Measurements from ENCODE around the gene CCL19.
"Not testable (repeated sequence)": the region's sequence is repeated elsewhere in the genome, so short reads cannot be mapped to it uniquely, and the experiment has no call there.

CCL19 gene

DNA sequence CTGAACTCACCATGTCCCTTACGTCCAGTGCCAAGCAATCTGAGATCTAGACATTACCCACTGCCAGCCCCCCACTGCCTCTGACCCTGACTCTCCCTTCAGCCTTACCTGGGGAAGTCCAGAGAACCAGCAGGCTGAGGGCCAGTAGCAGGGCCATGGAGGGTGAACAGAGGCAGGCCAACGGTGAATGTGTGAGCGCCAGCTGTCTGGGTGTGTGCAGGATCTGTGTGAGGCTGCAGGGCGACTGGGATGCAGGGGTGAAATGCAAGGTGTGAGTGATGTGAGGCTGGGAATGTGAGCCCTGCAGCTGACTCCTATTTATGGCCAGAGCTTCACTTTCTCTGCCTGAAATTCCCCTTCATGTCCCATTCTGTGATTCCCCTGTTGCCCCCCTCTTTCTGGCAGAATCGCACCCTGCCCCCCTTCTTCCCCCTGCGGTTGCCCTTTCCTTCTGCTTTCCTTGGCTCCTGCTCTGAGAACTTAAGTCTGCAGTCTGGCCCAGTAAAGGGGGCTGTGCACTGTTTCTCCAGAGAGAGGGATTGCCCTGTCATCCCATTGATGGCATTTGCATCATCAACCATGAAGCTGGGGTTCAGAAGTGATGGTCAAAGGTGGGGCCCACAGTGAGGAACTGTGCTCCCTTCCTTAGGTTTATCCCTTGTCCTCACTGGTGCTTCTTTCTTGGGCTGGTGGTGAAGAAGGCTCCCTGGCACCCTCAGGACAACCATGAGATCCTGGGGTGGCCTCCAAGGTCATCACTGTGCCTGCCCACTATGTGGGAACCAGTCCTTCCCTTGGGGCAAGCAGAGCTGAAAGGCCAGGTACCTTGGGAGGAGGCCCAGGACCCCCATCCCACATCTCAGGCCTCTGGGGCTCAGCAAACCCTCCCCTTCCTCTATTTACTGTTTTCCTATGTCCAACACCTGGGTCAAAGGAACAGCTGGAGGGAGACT, at the start of gene CCL19:
CCL19 (minus strand) TSS at position 294 of the 953 bp plus-strand sequence; CDS start at position 157, 137 bp downstream.
- Histone ChIP-seq H3K27me3 (ENCODE audit: insufficient read depth, insufficient read length) (no peaks in the 10 kb centered on the region), H3K4me1 (ENCODE audit: insufficient read depth, insufficient read length) (no peaks in the 10 kb centered on the region), H3K9me3 (ENCODE audit: insufficient read depth, low read length) (no peaks in the 10 kb centered on the region), H3K36me3 (ENCODE audit: insufficient read depth, insufficient read length, low read length) (no peaks in the 10 kb centered on the region), H3K9ac (ENCODE audit: insufficient read length, low read depth) (no peak within 1 kb of the TSS), H3K4me3 (ENCODE audit: insufficient read length, low read depth) (no peak within 1 kb of the TSS)
- TF ChIP-seq YY1 (IDR thresholded peaks at IDR 0.05; ENCODE audit: insufficient read depth, insufficient read length) = no peak
- no peak for TF ChIP-seq SUZ12 (IDR thresholded peaks at IDR 0.05; ENCODE audit: extremely low read depth, insufficient read depth, insufficient read length)
- TF ChIP-seq ZNF274 (IDR thresholded peaks at IDR 0.05; ENCODE audit: low read depth, low read length) = no peak
- DNase-seq (ENCODE audit: low read depth, low spot score) = no peak

DNA sequence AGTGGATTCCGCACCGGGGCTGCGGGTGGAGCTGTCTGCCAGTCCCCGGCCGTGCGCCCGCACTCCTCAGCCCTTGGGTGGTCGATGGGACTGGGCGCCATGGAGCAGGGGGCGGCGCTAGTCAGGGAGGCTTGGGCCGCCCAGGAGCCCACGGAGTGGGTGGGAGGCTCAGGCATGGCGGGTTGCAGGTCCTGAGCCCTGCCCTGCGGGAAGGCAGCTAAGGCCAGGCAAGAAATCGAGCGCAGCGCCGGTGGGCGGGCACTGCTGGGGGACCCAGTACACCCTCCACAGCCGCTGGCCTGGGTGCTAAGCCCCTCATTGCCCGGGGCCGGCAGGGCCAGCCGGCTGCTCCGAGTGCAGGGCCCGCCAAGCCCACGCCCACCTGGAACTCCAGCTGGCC, 49.1 kb upstream of the CCL19 start:
- not testable (repeated sequence) for H3K9ac ChIP-seq (ENCODE audit: insufficient read length, low read depth); H3K4me3 ChIP-seq (ENCODE audit: insufficient read length, low read depth); H3K9me3 ChIP-seq (ENCODE audit: insufficient read depth, low read length); H3K27me3 ChIP-seq (ENCODE audit: insufficient read depth, insufficient read length); H3K36me3 ChIP-seq (ENCODE audit: insufficient read depth, insufficient read length, low read length); DNase-seq (ENCODE audit: low read depth, low spot score); H3K4me1 ChIP-seq (ENCODE audit: insufficient read depth, insufficient read length)

- TF ChIP-seq YY1 (IDR thresholded peaks at IDR 0.05; ENCODE audit: insufficient read depth, insufficient read length) = no peak
- Histone ChIP-seq H3K36me3 (ENCODE audit: insufficient read depth, insufficient read length, low read length) (no peaks in the 10 kb centered on the region), H3K9ac (ENCODE audit: insufficient read length, low read depth) (no peak overlapping the region), H3K4me3 (ENCODE audit: insufficient read length, low read depth) (no peak overlapping the region), H3K9me3 (ENCODE audit: insufficient read depth, low read length) (no peaks in the 10 kb centered on the region), H3K27me3 (ENCODE audit: insufficient read depth, insufficient read length) (no peaks in the 10 kb centered on the region), H3K4me1 (ENCODE audit: insufficient read depth, insufficient read length) (no peaks in the 10 kb centered on the region)
- no peak for DNase-seq (ENCODE audit: low read depth, low spot score)
Observed at GRCh38 chr9:34737677-34738260, 46.7 kb upstream of the CCL19 start.

GRCh38 chr9:34734720-34735119, 43.6 kb upstream of the CCL19 start:
- H3K27me3 ChIP-seq (ENCODE audit: insufficient read depth, insufficient read length) = no peaks in the 10 kb centered on the region
- no peak for DNase-seq (ENCODE audit: low read depth, low spot score)

DNA sequence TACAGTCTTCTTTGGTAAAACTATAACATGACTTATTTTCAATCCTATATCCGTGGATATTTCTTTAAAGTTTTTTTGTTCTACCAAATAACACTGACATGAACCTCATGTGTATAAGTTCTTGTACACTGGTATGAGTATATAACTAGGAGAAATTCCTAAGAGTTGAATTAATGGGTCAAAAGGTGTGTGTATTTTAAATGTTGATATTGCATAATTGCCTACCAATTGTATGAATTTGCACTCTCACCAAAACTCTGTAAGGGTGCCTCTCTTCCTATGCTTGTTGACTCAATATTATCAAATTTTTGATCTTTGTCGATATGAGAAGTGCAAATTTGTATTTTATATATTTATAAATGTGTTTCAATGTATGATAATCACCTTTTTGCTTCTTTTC, 41.8 kb upstream of the CCL19 start:
- H3K27me3 ChIP-seq (ENCODE audit: insufficient read depth, insufficient read length) = no peaks in the 10 kb centered on the region
- no peak overlapping the region for H3K9ac ChIP-seq (ENCODE audit: insufficient read length, low read depth)

More at GRCh38 chr9:34734720-34735119, 43.6 kb upstream of the CCL19 start:
- no peaks in the 10 kb centered on the region for H3K9me3 ChIP-seq (ENCODE audit: insufficient read depth, low read length)
- no peak for TF ChIP-seq ZNF274 (IDR thresholded peaks at IDR 0.05; ENCODE audit: low read depth, low read length)
- no peak for TF ChIP-seq YY1 (IDR thresholded peaks at IDR 0.05; ENCODE audit: insufficient read depth, insufficient read length)
- no peak for TF ChIP-seq SUZ12 (IDR thresholded peaks at IDR 0.05; ENCODE audit: extremely low read depth, insufficient read depth, insufficient read length)
- H3K4me3 ChIP-seq (ENCODE audit: insufficient read length, low read depth) = no peak overlapping the region
- H3K9ac ChIP-seq (ENCODE audit: insufficient read length, low read depth) = no peak overlapping the region
- no peaks in the 10 kb centered on the region for H3K36me3 ChIP-seq (ENCODE audit: insufficient read depth, insufficient read length, low read length)
- no peaks in the 10 kb centered on the region for H3K4me1 ChIP-seq (ENCODE audit: insufficient read depth, insufficient read length)

GRCh38 chr9:34732478-34732877, 41.4 kb upstream of the CCL19 start:
- Histone ChIP-seq H3K36me3 (ENCODE audit: insufficient read depth, insufficient read length, low read length) (no peaks in the 10 kb centered on the region), H3K9me3 (ENCODE audit: insufficient read depth, low read length) (no peaks in the 10 kb centered on the region), H3K9ac (ENCODE audit: insufficient read length, low read depth) (no peak overlapping the region), H3K4me1 (ENCODE audit: insufficient read depth, insufficient read length) (no peaks in the 10 kb centered on the region), H3K4me3 (ENCODE audit: insufficient read length, low read depth) (no peak overlapping the region), H3K27me3 (ENCODE audit: insufficient read depth, insufficient read length) (no peaks in the 10 kb centered on the region)
- no peak for DNase-seq (ENCODE audit: low read depth, low spot score)
- TF ChIP-seq SUZ12 (IDR thresholded peaks at IDR 0.05; ENCODE audit: extremely low read depth, insufficient read depth, insufficient read length) (no peak), ZNF274 (IDR thresholded peaks at IDR 0.05; ENCODE audit: low read depth, low read length) (no peak), YY1 (IDR thresholded peaks at IDR 0.05; ENCODE audit: insufficient read depth, insufficient read length) (no peak)

More for the DNA sequence above, 41.8 kb upstream of the CCL19 start:
- H3K4me1 ChIP-seq (ENCODE audit: insufficient read depth, insufficient read length) = no peaks in the 10 kb centered on the region
- no peak for DNase-seq (ENCODE audit: low read depth, low spot score)
- no peaks in the 10 kb centered on the region for H3K9me3 ChIP-seq (ENCODE audit: insufficient read depth, low read length)
- TF ChIP-seq YY1 (IDR thresholded peaks at IDR 0.05; ENCODE audit: insufficient read depth, insufficient read length) (no peak), SUZ12 (IDR thresholded peaks at IDR 0.05; ENCODE audit: extremely low read depth, insufficient read depth, insufficient read length) (no peak), ZNF274 (IDR thresholded peaks at IDR 0.05; ENCODE audit: low read depth, low read length) (no peak)
- no peak overlapping the region for H3K4me3 ChIP-seq (ENCODE audit: insufficient read length, low read depth)
- H3K36me3 ChIP-seq (ENCODE audit: insufficient read depth, insufficient read length, low read length) = no peaks in the 10 kb centered on the region

DNA sequence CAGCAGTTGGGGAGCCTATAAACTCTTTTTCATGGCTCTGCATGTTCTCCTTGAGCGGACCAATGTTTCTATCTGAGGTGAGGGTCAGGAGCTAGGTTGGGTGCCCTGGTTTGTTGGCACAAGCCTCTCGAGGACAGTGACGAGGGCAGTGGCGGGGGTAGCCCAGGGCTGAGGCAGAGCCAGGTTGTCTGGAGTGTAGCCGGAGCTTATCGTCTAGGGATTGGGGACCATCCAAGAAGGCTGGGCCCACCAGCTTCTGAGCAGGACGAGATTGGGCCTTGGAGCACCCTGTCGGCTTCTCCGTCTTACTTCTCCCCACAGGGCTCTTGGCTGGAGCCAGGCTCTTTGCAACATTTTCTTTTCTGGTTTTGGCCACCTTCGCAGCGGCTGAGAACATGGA, 32.1 kb upstream of the CCL19 start:
- H3K9me3 ChIP-seq (ENCODE audit: insufficient read depth, low read length) = no peaks in the 10 kb centered on the region
- H3K36me3 ChIP-seq (ENCODE audit: insufficient read depth, insufficient read length, low read length) = no peaks in the 10 kb centered on the region
- H3K27me3 ChIP-seq (ENCODE audit: insufficient read depth, insufficient read length) = no peaks in the 10 kb centered on the region
- no peak overlapping the region for H3K9ac ChIP-seq (ENCODE audit: insufficient read length, low read depth)
- H3K4me3 ChIP-seq (ENCODE audit: insufficient read length, low read depth) = no peak overlapping the region
- no peaks in the 10 kb centered on the region for H3K4me1 ChIP-seq (ENCODE audit: insufficient read depth, insufficient read length)
- TF ChIP-seq SUZ12 (IDR thresholded peaks at IDR 0.05; ENCODE audit: extremely low read depth, insufficient read depth, insufficient read length) = no peak
- no peak for TF ChIP-seq ZNF274 (IDR thresholded peaks at IDR 0.05; ENCODE audit: low read depth, low read length)
- TF ChIP-seq YY1 (IDR thresholded peaks at IDR 0.05; ENCODE audit: insufficient read depth, insufficient read length) = no peak
- no peak for DNase-seq (ENCODE audit: low read depth, low spot score)

GRCh38 chr9:34719769-34720025, 28.6 kb upstream of the CCL19 start:
- not testable (repeated sequence) for H3K27me3 ChIP-seq (ENCODE audit: insufficient read depth, insufficient read length); H3K4me3 ChIP-seq (ENCODE audit: insufficient read length, low read depth); H3K4me1 ChIP-seq (ENCODE audit: insufficient read depth, insufficient read length); H3K36me3 ChIP-seq (ENCODE audit: insufficient read depth, insufficient read length, low read length); H3K9me3 ChIP-seq (ENCODE audit: insufficient read depth, low read length); DNase-seq (ENCODE audit: low read depth, low spot score); H3K9ac ChIP-seq (ENCODE audit: insufficient read length, low read depth)
